Measurements from ENCODE around the gene COX15. TPM values are rescaled to one million over a fixed set of nuclear protein-coding genes. Genes with fewer than 3 reads are reported as not detected.

COX15 gene
- total and polyA plus RNA-seq, 2 of the 4 experiments (the other 2 are of a cell fraction) = 18.9 to 40.1 TPM

- dilution Hi-C loops (cut with HindIII; ENCODE audit: low sequenced_read_pairs, unreplicated experiment) (no loop called here), intact Hi-C loops (cut with micrococcal nuclease) (no loop called here), in situ Hi-C loops (cut with MboI; ENCODE audit: low sequenced_read_pairs) (no loop called here)
- Histone ChIP-seq H3K79me1 (ENCODE audit: low read depth in 1 of 2, low read length in 2 of 2) (peaks cover 17 to 27% of the 10 kb centered on the region in 2 experiments; a peak in 3 of 4 replicates), H2AK5ac (ENCODE audit: low read depth, low read length) (no peak overlapping the region), H3K14ac (replicated peaks; ENCODE audit: low read depth, low read length) (no peak overlapping the region), H4K20me1 (ENCODE audit: insufficient read depth, low read length) (no peaks in the 10 kb centered on the region), H2BK15ac (ENCODE audit: low read depth, low read length) (no peak overlapping the region), H3K4ac (ENCODE audit: low read depth, low read length) (no peak overlapping the region), H3K27me3 (ENCODE audit: control insufficient read depth, insufficient read depth, low read length) (no peaks in the 10 kb centered on the region), H2AFZ (replicated peaks; ENCODE audit: low read length, poor library complexity) (no peak overlapping the region), H3K4me3 (ENCODE audit: insufficient read depth, low read depth, low read length) (no peak overlapping the region), H2BK20ac (ENCODE audit: low read depth, low read length) (no peak overlapping the region), H2BK120ac (ENCODE audit: low read depth, low read length) (no peak overlapping the region), H2BK5ac (ENCODE audit: low read depth, low read length, poor library complexity, severe bottlenecking) (no peak overlapping the region), H3K56ac (ENCODE audit: extremely low read depth, insufficient read depth, low read length) (no peak overlapping the region), H4K8ac (ENCODE audit: low read depth in 2 of 2, low read length in 2 of 2) (no peak overlapping the region), H2AK9ac (replicated peaks; ENCODE audit: low read depth, low read length, poor library complexity) (no peak overlapping the region), H3K4me1 (ENCODE audit: control insufficient read depth, insufficient read depth, low read length) (peaks cover 12% of the 10 kb centered on the region), H3K18ac (ENCODE audit: low read depth, low read length) (no peak overlapping the region), H3K27ac (ENCODE audit: insufficient read depth, low read length) (no peak overlapping the region), H4K5ac (ENCODE audit: low read depth, low read length) (no peak overlapping the region), H3K9me1 (ENCODE audit: insufficient read depth, low read length) (peaks cover 8% of the 10 kb centered on the region; the same call in 1 of the 2 replicates), H3K23ac (ENCODE audit: low read depth, low read length) (no peak overlapping the region), H3K36me3 (ENCODE audit: control insufficient read depth, insufficient read depth, low read length) (peaks cover 35% of the 10 kb centered on the region), H3K4me2 (ENCODE audit: low read depth, low read length) (no peak overlapping the region), H3K9ac (ENCODE audit: low read depth, low read length) (no peak overlapping the region), H4K91ac (ENCODE audit: insufficient read depth, low read depth, low read length) (no peak overlapping the region), H3K9me3 (ENCODE audit: control insufficient read depth, insufficient read depth, low read length) (no peaks in the 10 kb centered on the region)
- CTCF ChIA-PET = no interaction called here
- BruUV-seq (replicated peaks) = no TSS peak
- WGBS, 2 experiments (ENCODE audit: extremely low coverage in 2 of 2, insufficient read length in 1 of 2) = no CpG with 5 or more reads among the region's 8 CpGs
- ATAC-seq (ENCODE audit: low read depth) = no peak
- no peak for DNase-seq
- POLR2A ChIA-PET (ENCODE audit: unreplicated experiment) = no interaction called here
- no peak for TF ChIP-seq CEBPB (IDR thresholded peaks at IDR 0.05; ENCODE audit: low read depth, low read length)
- no peak for TF ChIP-seq RFX5 (IDR thresholded peaks at IDR 0.05; ENCODE audit: low read depth, low read length)
- no peak for TF ChIP-seq NFE2L2 (IDR thresholded peaks at IDR 0.05; ENCODE audit: low read depth, low read length)
- TF ChIP-seq CHD1 (IDR thresholded peaks at IDR 0.05; ENCODE audit: low read depth, low read length) = no peak
- no peak for TF ChIP-seq MXI1 (IDR thresholded peaks at IDR 0.05; ENCODE audit: borderline replicate concordance, low read depth, low read length)
- TF ChIP-seq, protein P1, sequence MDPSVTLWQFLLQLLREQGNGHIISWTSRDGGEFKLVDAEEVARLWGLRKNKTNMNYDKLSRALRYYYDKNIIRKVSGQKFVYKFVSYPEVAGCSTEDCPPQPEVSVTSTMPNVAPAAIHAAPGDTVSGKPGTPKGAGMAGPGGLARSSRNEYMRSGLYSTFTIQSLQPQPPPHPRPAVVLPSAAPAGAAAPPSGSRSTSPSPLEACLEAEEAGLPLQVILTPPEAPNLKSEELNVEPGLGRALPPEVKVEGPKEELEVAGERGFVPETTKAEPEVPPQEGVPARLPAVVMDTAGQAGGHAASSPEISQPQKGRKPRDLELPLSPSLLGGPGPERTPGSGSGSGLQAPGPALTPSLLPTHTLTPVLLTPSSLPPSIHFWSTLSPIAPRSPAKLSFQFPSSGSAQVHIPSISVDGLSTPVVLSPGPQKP (IDR thresholded peaks at IDR 0.05; ENCODE audit: borderline replicate concordance, low read depth, low read length) = no peak
Measured at GRCh38 chr10:99698504-99699080, 33.3 kb downstream of the COX15 start.
